B cell (primary cell): ENCODE results near the gene MMS19. TPM values are rescaled to one million over a fixed set of nuclear protein-coding genes. Genes with fewer than 3 reads are reported as not detected.
A peak's percentile ranks its signal among the peaks of the same experiment; 100 is the strongest.

Experiments used
- ATAC-seq: fragments of 200-7000 bp; cut with Tn5 transposase; one replicate; pipeline ENCODE4 v1.10.0; 2021; ENCODE audit warnings: low read depth, mild to moderate bottlenecking, moderate number of reproducible peaks, moderate library complexity
- CTCF ChIA-PET: fragments of 350-600 bp; sonication (Branson Sonifier 250); formaldehyde crosslinking; loops from one replicate; lab custom pipeline; 2021; ENCODE audit warnings: antibody characterized with exemption, inconsistent platforms; lab: Charles Lee
- POLR2A ChIA-PET: fragments of 350-600 bp; sonication (Branson Sonifier 250); formaldehyde crosslinking; loops from one replicate; lab custom pipeline; 2021; ENCODE audit warnings: antibody characterized with exemption; lab: Charles Lee
- DNase-seq: peaks from one replicate; pipeline ENCODE4 v3.0.0; 2013
- H2AFZ ChIP-seq: 2 replicates; pipeline ENCODE4 v1.6.1; 2012; ENCODE audit warnings: mild to moderate bottlenecking, low read depth, low read length; ENCODE audit not compliant: insufficient read depth, poor library complexity, severe bottlenecking
- H3K27ac ChIP-seq, 2 donors: 1 replicate in 1 of 2; 2 replicates in 1 of 2; pipeline ENCODE4 v1.5.1; 2012 to 2013; ENCODE audit warnings: low read length in 2 of 2, mild to moderate bottlenecking in 2 of 2, moderate library complexity in 1 of 2
- H3K27me3 ChIP-seq, 4 experiments: fragments of 200-600 bp in 1 of 4; sonication (generic) in 1 of 4; replicated peaks in 1 of 4; 1 replicate in 2 of 4; 2 replicates in 2 of 4; pipeline versions ENCODE4 v1.6.1 to v1.7.0; 2013 to 2016; ENCODE audit warnings: low read length in 3 of 4, mild to moderate bottlenecking in 2 of 4, mixed read lengths in 1 of 4, moderate library complexity in 1 of 4; ENCODE audit not compliant: insufficient read depth in 4 of 4, control insufficient read depth in 3 of 4; ENCODE audit errors: control extremely low read depth in 1 of 4
- H3K36me3 ChIP-seq, 2 experiments: replicated peaks in 1 of 2; 1 replicate in 1 of 2; 2 replicates in 1 of 2; pipeline versions ENCODE4 v1.6.1 to v1.7.1; 2013; ENCODE audit warnings: low read length in 1 of 2; ENCODE audit not compliant: insufficient read depth in 2 of 2, control insufficient read depth in 1 of 2; ENCODE audit errors: control extremely low read depth in 1 of 2, extremely low read depth in 1 of 2
- H3K4me1 ChIP-seq, 2 donors: fragments of 200-600 bp in 1 of 2; sonication (generic) in 1 of 2; 1 replicate in 1 of 2; 2 replicates in 1 of 2; pipeline versions ENCODE4 v1.5.1 to v1.6.1; 2013 to 2017; ENCODE audit warnings: low read length in 2 of 2; ENCODE audit not compliant: control insufficient read depth in 2 of 2, insufficient read depth in 2 of 2
- H3K4me2 ChIP-seq: replicated peaks from 2 replicates; pipeline ENCODE3; 2012; ENCODE audit warnings: mild to moderate bottlenecking, low read depth, low read length; ENCODE audit not compliant: poor library complexity, severe bottlenecking
- H3K4me3 ChIP-seq, 5 experiments: fragments of 200-600 bp in 1 of 5; sonication (generic) in 1 of 5; 1 replicate in 3 of 5; 2 replicates in 2 of 5; pipeline versions ENCODE4 v1.5.1 to v1.7.0; 2011 to 2016; ENCODE audit warnings: low read length in 4 of 5, mild to moderate bottlenecking in 4 of 5, low read depth in 2 of 5, control low read depth in 1 of 5, moderate library complexity in 1 of 5; ENCODE audit not compliant: insufficient read depth in 1 of 5; ENCODE audit errors: control extremely low read depth in 1 of 5, extremely low read depth in 1 of 5
- H3K79me2 ChIP-seq: fragments of 200-600 bp; sonication (generic); one replicate; pipeline ENCODE4 v1.6.0; 2016; ENCODE audit warnings: low read length; ENCODE audit not compliant: control insufficient read depth, insufficient read depth
- H3K9ac ChIP-seq: fragments of 200-600 bp; sonication (generic); 2 replicates; pipeline ENCODE4 v1.6.1; 2017; ENCODE audit warnings: mild to moderate bottlenecking, low read length, moderate library complexity
- H3K9me3 ChIP-seq, 3 donors: one replicate each; pipeline versions ENCODE4 v1.6.1 to v1.7.1; 2013; ENCODE audit warnings: low read length in 2 of 3; ENCODE audit not compliant: control insufficient read depth in 2 of 3, insufficient read depth in 1 of 3; ENCODE audit errors: control extremely low read depth in 1 of 3
- H4K20me1 ChIP-seq: 2 replicates; pipeline ENCODE4 v1.6.0; 2012; ENCODE audit warnings: mild to moderate bottlenecking, low read length; ENCODE audit not compliant: insufficient read depth, control insufficient read depth, poor library complexity, severe bottlenecking
- H3K27ac Mint-ChIP-seq: one replicate; pipeline ENCODE4 v1.8.0; 2021; ENCODE audit warnings: mixed read lengths
- H3K27me3 Mint-ChIP-seq: one replicate; pipeline ENCODE4 v1.8.0; 2021; ENCODE audit warnings: mixed read lengths
- H3K4me1 Mint-ChIP-seq: one replicate; pipeline ENCODE4 v1.8.0; 2021; ENCODE audit warnings: mixed read lengths
- H3K4me3 Mint-ChIP-seq: one replicate; pipeline ENCODE4 v1.8.0; 2021; ENCODE audit warnings: mixed read lengths
- H3K9me3 Mint-ChIP-seq: one replicate; pipeline ENCODE4 v1.8.0; 2022; ENCODE audit warnings: mixed read lengths; ENCODE audit not compliant: insufficient read depth
- EZH2 ChIP-seq: IDR thresholded peaks from 2 replicates; pipeline ENCODE4 v1.6.1; 2012; ENCODE audit warnings: borderline replicate concordance, low read depth, mild to moderate bottlenecking, moderate library complexity, low read length; ENCODE audit not compliant: insufficient read depth, poor library complexity, severe bottlenecking
- WGBS: methylation state at CpG from one replicate; pipeline ENCODE4 v1.1.5; 2013; ENCODE audit warnings: missing lambda C conversion rate; ENCODE audit not compliant: insufficient coverage; 5-methylcytosine and 5-hydroxymethylcytosine counted together
- intact Hi-C: fragments of 100-400 bp; cut with micrococcal nuclease; formaldehyde crosslinking; loops from one replicate; pipeline ENCODE4 v1.10.0; 2022
- polyA plus RNA-seq: library from polyadenylated mRNA; depleted of rRNA; stranded (reverse); fragments of >200 nt; gene quantifications from 2 replicates; pipeline ENCODE4 v1.2.3, GENCODE V29; 2012
- total RNA-seq, 2 donors: library from RNA; stranded (reverse); fragments of 120-200 nt in 1 of 2; gene quantifications; 1 replicate in 1 of 2; 2 replicates in 1 of 2; pipeline versions ENCODE4 v1.2.3 to v1.2.4, GENCODE V29; 2013 to 2022
- TF ChIP-seq, protein P1 (sequence below): fragments of 200-600 bp; IDR thresholded peaks from one replicate; pipeline ENCODE4 v1.8.0; 2022; ENCODE audit warnings: antibody characterized with exemption, mild to moderate bottlenecking

The MMS19 gene
- total and polyA plus RNA-seq, 2 donors (not counting 1 experiment from before 2014, with no cell fraction given) = 82.1 to 102 TPM

DNA sequence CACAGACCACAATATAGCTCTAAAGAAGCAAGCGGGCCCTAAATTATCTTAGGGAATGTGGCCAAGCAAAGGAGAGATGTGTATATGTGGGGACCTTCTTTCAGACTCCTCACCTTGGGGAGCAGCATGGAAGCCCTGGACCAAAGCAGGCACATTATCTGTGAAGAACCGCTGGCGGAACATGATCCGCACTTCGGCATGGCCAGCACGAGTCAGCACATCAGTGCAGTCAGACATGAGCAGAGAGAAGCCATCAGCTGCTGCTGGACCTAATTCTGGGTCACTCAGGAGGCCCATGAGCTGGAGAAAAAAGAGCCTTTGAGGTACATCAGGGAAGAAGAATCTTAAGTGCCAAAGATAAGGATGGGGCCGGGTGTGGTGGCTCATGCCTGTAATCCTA lies 38.3 kb downstream of the MMS19 start:
- Histone ChIP-seq H3K4me3 (no peak overlapping the region), H4K20me1 (no peaks in the 10 kb centered on the region), H3K27me3 (no peaks in the 10 kb centered on the region), H3K9me3 (no peaks in the 10 kb centered on the region), H3K27ac (no peak overlapping the region), H3K79me2 (no peaks in the 10 kb centered on the region), H2AFZ (no peak overlapping the region), H3K9ac (no peak overlapping the region), H3K4me1 (no peaks in the 10 kb centered on the region), H3K36me3 (peaks cover 20 to 89% of the 10 kb centered on the region in 2 experiments), H3K4me2 (no peak overlapping the region)
- CTCF ChIA-PET = interaction anchor here (1.0 to 1.2 kb wide), 2 partner anchors 22 to 94 kb away, joined by 3 to 7 read pairs; no protein-coding TSS in a partner anchor
- 82% methylated on average over 6 of the region's 7 CpGs for WGBS
- Mint-ChIP-seq H3K4me1 (no peaks in the 10 kb centered on the region), H3K27me3 (no peaks in the 10 kb centered on the region), H3K4me3 (no peak overlapping the region), H3K9me3 (no peaks in the 10 kb centered on the region), H3K27ac (no peak overlapping the region)
- no peak for DNase-seq
- POLR2A ChIA-PET = interaction anchor here (0.6 kb wide), 1 partner anchor 147 kb away, joined by 4 read pairs; no protein-coding TSS in a partner anchor
- intact Hi-C loops = no loop called here
- ATAC-seq = no peak
- TF ChIP-seq EZH2 = no peak
- TF ChIP-seq, protein P1, sequence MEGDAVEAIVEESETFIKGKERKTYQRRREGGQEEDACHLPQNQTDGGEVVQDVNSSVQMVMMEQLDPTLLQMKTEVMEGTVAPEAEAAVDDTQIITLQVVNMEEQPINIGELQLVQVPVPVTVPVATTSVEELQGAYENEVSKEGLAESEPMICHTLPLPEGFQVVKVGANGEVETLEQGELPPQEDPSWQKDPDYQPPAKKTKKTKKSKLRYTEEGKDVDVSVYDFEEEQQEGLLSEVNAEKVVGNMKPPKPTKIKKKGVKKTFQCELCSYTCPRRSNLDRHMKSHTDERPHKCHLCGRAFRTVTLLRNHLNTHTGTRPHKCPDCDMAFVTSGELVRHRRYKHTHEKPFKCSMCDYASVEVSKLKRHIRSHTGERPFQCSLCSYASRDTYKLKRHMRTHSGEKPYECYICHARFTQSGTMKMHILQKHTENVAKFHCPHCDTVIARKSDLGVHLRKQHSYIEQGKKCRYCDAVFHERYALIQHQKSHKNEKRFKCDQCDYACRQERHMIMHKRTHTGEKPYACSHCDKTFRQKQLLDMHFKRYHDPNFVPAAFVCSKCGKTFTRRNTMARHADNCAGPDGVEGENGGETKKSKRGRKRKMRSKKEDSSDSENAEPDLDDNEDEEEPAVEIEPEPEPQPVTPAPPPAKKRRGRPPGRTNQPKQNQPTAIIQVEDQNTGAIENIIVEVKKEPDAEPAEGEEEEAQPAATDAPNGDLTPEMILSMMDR = no peak

DNA sequence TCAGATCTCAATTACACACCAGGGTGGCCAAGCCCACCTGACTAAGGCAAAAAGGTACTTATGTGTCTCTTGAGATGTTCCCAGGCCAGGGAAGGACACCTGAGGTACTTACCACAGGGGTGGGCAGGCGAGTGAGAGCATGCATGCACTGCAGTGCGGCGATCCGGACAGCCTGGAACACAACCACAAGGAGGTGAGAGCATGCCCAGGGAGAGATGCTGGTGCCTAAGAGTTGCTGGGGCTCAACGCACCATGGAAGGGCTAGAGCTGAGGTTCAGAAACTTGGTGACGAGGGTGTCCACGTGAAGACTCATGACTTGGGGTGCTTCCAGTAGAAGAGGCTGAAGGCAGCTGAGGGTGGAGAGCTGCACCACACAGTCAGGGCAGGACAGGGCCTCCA lies 39.1 kb downstream of the MMS19 start:
- Histone ChIP-seq H3K4me1 (no peaks in the 10 kb centered on the region), H4K20me1 (no peaks in the 10 kb centered on the region), H3K27me3 (no peaks in the 10 kb centered on the region), H3K27ac (no peak overlapping the region), H3K36me3 (peaks cover 20 to 91% of the 10 kb centered on the region in 2 experiments), H3K9ac (no peak overlapping the region), H3K4me2 (no peak overlapping the region), H3K4me3 (no peak overlapping the region), H3K9me3 (no peaks in the 10 kb centered on the region), H3K79me2 (no peaks in the 10 kb centered on the region), H2AFZ (no peak overlapping the region)
- CTCF ChIA-PET = interaction anchor here (1.0 to 1.2 kb wide), 2 partner anchors 21 to 95 kb away, joined by 3 to 7 read pairs; no protein-coding TSS in a partner anchor
- ATAC-seq = no peak
- Mint-ChIP-seq H3K4me1 (no peaks in the 10 kb centered on the region), H3K27ac (peak overlapping the region; percentile 26), H3K27me3 (no peaks in the 10 kb centered on the region), H3K4me3 (no peak overlapping the region), H3K9me3 (no peaks in the 10 kb centered on the region)
- no peak for TF ChIP-seq EZH2
- TF ChIP-seq, protein P1 = no peak
- POLR2A ChIA-PET = no interaction called here
- DNase-seq = no peak
- intact Hi-C loops = no loop called here
- 95% methylated on average over 7 of the region's 7 CpGs for WGBS
